GM21360 (cell line): ENCODE results near the gene KLHL29.
A peak's percentile ranks its signal among the peaks of the same experiment; 100 is the strongest.
"Not testable (repeated sequence)": the region's sequence is repeated elsewhere in the genome, so short reads cannot be mapped to it uniquely, and the experiment has no call there.

Experiments
- ATAC-seq: cut with Tn5 transposase; IDR thresholded peaks from one replicate; pipeline ENCODE4 v1.9.1; 2021; ENCODE audit warnings: mild to moderate bottlenecking, moderate library complexity; ENCODE audit not compliant: unreplicated experiment

KLHL29 gene

DNA sequence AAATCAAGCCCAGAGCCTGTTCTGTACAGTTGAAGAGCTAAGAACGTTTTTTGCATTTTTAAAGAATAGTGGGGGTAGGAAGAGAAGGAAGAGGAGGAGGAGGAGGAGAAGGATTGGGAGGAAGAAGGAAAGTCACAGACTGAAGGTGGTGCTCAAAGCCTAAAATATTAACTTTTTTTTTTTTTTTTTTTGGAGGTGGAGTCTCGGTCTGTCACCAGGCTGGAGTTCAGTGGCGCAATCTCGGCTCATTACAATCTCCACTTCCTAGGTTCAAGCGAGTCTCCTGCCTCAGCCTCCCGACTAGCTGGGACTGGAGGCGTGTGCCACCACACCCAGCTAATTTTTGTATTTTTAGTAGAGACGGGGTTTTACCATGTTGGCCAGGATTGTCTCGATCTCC lies 18.3 kb upstream of the KLHL29 start:
- ATAC-seq: no peak

DNA sequence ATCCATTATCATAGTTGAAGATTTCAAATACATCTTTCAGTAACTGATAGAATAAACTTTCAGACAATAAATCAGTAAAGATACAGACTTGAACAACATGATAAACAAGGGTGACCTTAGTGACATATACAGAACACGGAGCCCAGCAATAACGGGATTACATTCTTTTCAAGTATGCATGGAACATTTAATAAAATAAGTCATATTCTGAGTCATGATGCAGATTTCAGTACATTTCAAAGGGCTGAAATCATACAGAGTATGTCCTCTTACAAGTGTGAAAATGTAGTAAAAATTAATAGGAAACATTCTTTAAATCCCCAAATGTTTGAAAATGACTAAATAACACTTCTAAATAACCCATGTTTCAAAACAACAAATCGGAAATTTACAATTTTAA lies 17.2 kb upstream of the KLHL29 start:
- no peak for ATAC-seq

DNA sequence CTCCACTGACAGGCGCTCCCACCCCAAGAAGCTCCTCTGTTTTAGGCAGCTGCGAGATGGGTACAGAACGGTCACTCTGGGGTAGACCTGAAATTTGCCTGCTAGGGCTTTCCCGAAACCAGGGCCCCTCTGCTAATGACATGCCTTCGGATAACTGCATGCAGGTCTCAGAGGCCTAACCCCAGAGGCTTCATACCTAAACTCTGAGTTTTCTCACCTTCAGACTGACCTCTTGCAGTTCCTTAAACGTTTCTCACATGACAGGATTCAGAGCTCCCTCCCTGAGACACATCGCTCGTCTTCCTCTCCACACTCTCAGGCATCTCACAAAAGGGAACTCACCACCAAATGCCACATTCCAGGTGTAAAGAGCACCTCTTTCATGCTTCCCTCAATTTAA lies 11.3 kb upstream of the KLHL29 start:
- no peak for ATAC-seq

DNA sequence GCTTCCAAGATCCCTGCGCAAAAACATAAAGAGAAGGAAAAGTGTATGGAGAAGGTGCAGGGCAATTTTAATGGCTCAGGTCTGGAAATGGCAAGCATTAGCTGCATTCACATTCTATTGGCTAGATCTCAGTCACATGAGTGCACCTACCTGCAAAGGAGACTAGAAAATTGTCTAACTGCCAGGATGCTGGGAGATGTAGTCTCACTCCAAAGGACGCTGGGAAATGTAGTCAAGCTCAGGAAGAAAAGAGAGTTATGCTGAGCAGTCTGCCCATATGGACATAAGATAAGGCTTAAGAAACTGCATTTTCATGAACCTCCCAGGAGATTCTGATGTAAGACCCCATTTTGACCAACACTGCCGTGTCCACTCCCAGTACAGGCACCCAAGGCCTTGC lies 9.5 kb upstream of the KLHL29 start:
- peak; percentile 62 for ATAC-seq

DNA sequence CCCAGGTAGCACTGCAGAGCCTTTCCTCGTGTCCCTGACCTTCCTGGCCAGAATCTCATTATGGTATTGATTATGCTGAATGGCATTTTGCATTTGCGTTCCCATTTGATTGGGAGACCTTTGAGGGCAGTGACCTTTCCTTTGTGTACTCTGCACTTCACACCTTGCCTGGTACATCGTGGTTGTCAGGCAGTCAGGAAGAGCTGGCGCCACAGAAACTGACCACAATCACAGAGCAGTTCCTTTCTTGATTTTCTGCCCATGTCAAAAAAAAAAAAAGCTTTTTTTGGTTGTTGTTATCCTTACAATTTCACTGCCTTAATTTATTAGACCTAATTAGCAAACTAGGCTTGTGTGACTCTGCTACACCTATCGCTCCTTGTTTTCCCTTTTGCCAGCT lies 8.9 kb upstream of the KLHL29 start:
- no peak for ATAC-seq

DNA sequence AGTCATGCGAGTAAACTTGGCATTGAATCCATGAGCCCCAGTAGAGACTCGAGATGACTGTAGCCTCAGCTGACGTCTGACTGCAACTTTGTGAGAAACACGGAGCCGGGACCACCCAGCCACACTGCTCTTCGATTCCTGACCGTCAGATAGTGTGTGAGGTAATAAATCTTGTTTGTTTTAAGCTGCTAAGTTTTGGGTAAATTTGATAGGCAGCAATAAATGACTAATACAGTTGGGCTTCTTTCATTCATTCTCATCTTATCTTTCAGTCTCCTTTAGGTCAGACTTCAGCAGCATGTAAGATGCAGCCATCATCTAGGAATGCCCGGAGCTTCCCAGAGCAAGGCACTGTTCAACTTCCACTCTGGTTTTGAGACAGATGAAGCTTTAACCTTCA lies 8.0 kb upstream of the KLHL29 start:
- ATAC-seq: no peak

DNA sequence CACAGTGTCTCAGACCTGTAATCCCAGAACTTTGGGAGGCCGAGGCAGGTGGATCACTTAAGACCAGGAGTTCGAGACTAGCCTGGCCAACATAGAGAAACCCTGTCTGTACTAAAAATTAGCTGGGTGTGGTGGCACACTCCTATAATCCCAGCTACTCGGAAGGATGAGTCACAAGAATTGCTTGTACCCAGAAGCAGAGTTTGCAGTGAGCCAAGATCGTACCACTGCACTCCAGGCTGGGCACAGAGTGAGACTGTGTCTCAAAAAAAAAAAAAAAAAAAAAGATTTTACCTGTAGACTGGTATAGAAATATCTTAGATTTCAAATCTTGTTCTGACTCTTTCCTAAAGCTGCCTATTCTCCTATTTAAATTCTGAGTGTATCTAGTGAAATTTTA lies 7.2 kb upstream of the KLHL29 start:
- no peak for ATAC-seq

DNA sequence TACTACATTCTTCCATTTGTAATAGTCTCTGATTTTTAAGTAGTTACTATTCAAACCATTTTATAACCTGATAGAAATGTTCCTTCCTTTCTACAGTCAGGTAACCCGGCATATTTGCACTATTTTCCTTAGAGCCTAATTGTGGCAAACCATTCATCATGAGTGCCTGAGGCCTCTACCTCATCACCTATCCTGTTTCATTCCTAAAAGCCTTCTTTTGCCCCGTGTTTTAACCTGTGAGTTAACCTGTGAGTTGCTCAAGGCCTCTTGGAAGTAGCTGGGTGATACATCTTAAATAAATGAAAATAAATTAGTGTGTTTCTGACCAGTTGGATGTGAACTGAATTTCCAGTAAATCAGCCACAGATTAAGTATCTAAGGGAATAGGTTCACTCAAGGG lies 6.5 kb upstream of the KLHL29 start:
- ATAC-seq: no peak

DNA sequence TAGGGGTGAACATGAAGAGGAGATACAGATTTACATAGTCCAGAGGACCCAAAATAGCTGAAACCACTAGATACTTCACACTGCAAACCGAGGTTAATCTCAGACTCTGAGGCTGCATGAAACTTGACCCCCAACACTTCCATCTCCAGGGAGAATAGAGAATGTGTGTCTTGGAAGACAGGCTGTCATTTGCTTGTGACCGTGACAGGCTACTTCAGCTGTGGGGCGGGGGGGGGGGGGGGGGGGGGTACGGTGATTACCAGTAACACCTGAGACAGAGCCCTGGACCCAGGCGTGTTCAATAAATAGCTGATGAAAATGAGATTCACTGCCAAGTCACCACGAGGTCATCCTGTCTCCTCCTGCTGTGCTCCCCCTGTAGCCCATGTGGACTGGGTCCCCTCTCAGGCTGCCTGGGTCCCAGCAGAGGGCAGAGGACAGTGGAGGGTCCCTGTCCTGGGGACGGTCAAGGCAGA lies 5.7 kb upstream of the KLHL29 start:
- ATAC-seq: peak; percentile 41

DNA sequence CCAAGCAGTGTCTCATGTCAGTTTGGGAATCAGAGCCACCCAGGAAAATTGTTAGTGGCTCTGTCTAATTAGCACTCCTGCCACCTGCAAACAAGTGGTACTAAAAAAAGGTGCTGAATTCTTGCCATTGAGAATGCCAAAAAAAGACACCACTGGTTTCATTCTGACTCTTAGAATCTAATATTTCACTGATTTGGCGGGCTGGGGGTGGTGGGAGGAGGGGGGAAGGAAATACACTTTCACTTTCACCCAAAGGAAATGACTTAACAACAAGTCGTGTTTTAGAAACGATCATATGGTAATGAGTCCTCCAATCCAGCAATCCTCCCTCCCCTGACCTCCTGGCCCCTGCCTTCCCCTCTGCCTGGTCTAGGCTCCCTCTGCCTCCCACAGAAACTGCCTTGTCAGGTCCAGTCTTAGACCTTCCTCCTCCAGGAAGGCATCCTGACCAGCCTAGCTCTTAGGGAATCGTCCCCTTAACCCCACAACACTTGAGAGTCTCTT lies 4.4 kb upstream of the KLHL29 start:
- ATAC-seq: peak; percentile 35

DNA sequence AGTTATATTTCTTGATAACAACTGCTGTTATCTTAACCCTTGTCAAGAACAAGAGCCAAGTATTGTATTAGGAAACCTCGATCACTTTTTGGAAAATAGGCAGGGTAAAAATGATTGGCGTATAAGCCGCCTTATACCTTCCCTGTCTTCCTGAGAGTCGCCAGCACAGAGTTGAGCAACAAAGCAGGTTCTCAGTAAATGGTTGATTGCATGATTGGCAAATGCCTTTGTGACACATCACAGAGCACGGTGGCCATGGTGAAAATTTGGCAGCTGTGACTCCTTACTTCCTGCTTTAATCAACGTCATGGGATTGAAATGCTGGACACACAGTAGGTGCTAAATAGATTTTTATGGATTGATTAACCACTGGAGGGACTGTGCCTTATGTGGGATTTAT lies 3.9 kb upstream of the KLHL29 start:
- ATAC-seq: peak; percentile 6

DNA sequence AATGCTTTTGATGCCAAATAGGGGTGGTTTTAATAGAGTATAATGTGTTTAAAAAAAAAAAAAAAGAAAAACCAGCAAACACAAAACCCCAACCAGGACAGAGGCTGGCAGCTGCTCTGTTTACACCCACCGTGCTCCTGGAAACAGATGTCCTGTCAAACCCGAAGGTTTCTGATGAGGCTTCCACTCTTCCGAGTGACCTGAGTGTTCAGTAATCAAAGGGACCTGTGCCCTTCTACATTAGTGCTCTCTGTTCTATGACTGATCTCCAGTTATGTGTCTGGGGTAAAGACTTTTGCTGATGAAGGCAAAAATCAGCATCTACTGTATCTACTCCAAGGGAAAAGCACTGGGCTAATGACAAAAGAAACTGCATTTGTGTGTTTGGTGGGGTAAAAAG lies 3.5 kb upstream of the KLHL29 start:
- no peak for ATAC-seq

DNA sequence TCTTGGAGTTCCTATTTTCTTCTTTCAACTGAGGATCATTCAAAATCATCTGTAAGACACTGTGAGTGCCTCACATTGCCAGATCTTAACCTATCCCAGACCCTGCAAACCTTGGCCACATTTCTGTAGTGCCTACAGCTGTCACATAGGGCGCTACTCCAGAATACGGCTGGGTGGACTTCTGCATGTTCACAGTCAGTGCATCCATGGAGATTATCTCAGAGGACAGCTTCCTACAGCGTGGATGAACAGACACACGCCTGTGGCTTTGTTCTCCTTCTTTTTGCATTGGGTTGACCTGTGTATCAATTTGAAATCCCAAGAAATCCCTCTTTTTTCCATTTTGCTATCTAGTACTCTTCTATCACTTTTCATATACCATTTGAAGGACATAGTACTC lies 1.9 kb upstream of the KLHL29 start:
- no peak for ATAC-seq

DNA sequence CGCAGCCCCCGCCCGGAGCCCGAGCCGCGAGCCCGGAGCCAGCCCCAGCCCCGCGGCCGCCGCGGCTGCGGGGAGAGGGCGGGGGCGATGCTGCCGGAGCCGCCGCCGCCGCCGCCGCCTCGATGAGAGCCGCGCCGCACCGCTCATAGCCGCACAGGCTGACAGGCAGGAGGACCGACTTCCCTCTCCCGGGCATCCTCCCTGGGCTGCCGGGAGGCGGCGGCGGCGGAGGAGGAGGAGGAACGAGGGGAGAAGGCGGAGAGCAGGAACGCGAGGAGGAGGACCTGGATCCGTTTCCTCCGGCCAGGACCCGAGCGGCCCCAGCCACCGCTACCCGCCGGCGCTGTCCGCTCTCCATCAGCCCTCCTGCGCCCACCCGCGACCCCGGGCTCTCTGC lies 370 bp downstream of the KLHL29 start:
- peak; percentile 21 for ATAC-seq

DNA sequence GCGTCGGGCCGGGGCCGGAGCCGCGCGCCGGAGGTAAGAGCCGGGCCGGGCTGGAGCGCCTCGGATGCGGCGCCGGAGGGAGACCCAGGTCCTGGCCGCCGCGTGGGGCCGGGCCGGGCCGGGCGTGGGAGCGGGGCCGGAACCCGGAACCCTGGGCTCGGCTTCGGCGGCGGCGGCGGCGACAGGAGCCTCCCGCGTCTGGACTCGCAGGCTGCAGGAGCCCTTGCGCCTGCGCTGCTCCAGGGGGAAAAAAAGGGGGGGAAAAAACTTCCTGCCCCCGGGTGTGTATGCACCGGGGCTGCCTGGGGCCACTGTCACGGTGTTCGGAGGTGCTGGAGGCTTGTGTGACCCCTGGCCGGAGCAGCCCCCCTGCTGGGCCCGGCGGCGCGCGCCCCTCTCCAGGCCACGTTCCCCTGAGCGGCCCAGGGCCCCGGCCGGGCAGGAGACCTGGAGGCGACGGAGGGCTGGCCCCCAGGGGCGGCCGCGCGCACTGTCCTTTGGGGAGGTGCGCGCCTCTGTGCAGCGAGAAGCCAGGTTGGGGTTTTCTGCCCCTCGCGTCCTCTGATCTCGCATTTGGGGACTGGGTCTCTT lies 864 bp downstream of the KLHL29 start:
- ATAC-seq: peak; percentile 18

DNA sequence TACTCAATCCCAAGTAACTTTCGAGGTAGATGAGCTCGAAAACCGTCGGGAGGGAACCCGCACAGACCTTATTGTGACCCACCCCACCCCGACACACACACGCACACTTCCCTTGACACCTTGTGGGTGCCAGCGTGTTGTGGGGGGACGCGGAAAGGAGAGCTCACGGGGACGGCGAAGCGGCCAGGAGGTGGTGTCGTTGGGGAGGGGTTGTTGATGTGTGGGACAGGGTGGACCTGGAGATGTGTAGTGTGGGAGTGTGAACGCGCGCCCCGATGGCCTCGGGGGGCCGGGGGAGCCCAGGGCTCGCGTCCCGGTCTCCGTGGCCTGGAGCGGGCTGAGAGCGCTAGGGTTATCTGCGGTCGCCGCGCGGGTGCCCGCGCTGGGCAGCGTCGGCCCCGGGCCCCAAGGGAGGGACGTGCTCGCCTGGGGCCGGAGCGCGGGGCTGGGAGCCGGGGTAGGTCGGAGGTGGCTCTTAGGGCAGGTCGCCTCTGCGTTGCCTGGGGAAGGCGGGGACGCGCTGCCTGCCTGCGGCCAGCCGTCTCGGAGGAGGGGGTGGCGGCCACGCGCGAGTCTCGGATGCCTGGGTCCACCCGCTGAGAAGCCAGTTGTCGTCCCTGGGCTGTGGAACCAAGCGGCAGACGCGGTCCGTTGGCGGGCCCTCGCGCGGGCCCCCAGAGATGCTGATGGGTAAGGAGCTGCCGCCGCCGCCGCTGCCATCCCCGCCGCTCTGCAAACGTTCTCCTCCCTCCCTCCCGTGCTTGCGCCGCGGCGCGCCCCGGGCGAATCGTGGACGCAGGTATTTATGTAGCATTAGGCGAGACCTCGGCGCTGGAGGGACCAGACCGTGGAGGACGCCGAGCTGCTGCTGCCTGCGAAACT lies 1.6 kb downstream of the KLHL29 start:
- ATAC-seq: no peak

DNA sequence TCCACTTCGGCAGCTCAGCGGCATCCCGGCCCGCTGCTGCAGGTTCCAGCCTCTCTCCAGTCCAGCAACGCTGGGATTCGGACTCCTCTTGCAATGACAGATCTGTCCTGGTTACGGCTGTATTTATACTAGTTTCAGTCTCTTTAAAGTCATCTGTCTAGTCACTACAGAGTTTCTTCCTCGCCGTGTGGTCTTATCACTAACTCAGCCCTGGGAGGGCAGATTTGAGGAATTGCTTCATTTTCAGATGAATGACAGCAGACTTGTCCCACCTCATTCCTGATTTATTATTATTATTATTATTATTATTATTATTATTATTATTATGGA lies 2.2 kb downstream of the KLHL29 start:
- no peak for ATAC-seq

DNA sequence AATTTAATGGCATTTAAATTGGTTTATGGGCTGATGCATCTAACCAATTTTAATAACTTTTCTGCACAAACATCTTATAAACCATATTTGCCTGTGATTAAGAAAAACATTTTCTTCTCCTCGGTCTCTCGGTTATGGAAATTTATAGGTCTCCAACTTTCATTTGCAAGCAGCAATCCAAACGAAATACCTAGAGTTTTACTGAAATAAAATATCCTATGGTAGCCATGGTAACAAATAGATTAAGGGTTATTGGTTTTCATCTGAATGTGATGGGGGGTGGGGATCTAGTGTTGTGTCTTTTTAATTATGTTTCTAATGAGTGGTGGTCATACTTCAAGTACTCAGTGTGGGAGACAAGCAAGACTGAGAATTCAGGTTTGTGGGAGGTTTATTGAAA lies 2.9 kb downstream of the KLHL29 start:
- no peak for ATAC-seq

DNA sequence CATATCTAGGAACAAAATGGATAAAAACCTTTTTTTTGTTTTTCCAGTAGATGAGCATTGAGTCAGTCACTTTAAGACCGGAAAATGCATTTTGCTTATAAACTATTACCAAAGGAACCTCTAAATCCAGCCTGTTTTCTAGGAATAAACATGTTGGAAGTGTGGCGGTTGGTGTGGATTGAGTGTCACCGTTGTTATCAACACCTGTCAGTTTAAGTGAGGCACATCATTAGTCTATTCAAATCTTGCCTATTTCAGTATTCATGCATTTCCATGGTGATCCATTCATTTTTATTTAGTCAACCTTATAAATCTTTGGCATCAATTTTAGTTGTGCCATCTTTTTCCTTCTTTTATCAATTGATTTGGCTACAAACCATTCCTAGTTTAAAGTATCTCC lies 3.3 kb downstream of the KLHL29 start:
- no peak for ATAC-seq

DNA sequence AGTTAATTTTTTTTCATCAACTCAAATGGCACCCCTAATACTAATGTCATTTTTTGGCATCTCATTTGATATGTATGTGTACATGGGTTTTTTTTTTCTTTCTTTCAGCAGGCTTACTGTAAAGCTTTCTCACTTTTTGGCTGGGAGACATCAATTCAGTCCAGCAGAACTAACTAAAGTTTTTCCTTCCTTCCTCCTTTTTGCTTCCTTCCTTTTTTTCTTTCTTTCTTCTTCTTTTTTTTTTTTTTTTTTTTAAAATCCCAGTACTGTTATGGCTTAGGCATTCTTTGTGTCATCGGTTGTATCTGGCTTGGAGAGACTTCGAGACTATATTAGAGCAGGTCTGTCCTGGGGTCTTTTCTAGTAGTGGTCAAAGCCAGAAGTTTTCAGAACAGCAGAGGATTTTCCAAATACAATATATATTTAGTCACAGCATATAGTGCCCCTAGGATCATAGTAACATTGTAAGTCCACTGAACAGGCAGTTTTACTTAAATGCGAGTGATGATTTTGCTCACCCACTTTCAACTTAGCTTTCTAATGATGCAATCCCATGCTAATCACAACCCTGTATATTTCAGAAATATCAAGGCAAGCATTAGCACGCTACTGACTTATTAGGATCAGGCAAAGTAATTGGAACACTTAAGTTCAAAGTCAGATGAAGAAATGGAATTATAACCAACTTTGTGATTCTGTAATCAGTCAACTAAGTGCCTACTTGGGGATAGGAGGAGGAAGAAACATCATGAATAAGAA lies 4.0 kb downstream of the KLHL29 start:
- no peak for ATAC-seq

DNA sequence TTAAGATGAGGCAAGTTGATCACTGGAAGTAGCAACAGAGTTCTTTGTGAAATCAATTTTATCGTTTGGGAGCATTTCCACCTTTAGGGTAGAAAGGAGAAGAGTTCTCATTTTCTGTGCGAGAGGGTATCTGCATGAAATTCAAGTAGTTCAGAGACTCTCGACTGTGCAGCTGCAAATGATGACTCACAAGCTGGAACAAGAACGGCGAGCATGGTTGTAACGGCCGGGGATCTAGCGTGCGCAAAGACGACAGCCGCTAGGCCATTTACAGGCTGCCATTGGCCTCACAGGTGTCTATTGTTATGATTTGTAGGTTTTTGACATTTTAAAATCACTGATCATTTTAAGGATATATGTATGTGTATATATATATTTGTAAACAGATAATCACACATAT lies 5.2 kb downstream of the KLHL29 start:
- no peak for ATAC-seq

DNA sequence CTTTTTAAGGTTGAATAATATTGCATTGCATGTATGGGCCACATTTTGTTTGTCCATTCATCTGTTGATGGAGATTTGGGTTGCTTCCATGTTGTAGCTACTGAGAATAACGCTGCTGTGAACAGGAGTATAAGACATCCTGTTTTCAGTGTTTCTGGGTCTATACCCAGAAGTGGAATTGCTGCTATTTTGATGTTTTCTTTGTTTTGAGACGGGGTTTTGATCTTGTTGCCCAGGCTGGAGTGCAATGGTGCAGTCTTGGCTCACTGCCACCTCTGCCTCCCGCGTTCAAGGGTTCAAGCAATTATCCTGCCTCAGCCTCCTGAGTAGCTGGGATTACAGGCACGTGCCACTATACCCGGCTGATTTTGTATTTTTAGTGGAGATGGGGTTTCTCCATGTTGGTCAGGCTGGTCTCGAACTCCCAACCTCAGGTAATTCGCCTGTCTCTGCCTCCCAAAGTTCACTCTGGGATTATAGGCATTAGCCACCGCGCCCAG lies 6.3 kb downstream of the KLHL29 start:
- not testable (repeated sequence) for ATAC-seq
